Measurements from ENCODE around the gene GLG1. TPM values are rescaled to one million over a fixed set of nuclear protein-coding genes. Genes with fewer than 3 reads are reported as not detected.

The GLG1 gene
- total RNA-seq, 1 experiment from 2014 or later = 237 TPM

GRCh38 chr16:74608381-74608780, 1.5 kb upstream of the GLG1 start:
- ATAC-seq (no peak), DNase-seq (ENCODE audit: low read depth, low spot score) (no peak)
- H3K9me3 ChIP-seq (ENCODE audit: control insufficient read depth in 1 of 2, insufficient read depth in 1 of 2, low read depth in 1 of 2, low read length in 2 of 2) = no peaks in the 10 kb centered on the region
- POLR2A ChIA-PET = no interaction called here
- no peak overlapping the region for H3K4me2 ChIP-seq (ENCODE audit: low read length)
- no peak overlapping the region for H2AFZ ChIP-seq (ENCODE audit: low read depth, low read length, poor library complexity, severe bottlenecking)
- no peaks in the 10 kb centered on the region for H3K9me2 ChIP-seq (ENCODE audit: insufficient read depth)
- H4K20me1 ChIP-seq (ENCODE audit: insufficient read depth) = 0 out of 2 replicates have a peak, but pooled peaks cover 6% of the 10 kb centered on the region
- TF ChIP-seq, protein P1, sequence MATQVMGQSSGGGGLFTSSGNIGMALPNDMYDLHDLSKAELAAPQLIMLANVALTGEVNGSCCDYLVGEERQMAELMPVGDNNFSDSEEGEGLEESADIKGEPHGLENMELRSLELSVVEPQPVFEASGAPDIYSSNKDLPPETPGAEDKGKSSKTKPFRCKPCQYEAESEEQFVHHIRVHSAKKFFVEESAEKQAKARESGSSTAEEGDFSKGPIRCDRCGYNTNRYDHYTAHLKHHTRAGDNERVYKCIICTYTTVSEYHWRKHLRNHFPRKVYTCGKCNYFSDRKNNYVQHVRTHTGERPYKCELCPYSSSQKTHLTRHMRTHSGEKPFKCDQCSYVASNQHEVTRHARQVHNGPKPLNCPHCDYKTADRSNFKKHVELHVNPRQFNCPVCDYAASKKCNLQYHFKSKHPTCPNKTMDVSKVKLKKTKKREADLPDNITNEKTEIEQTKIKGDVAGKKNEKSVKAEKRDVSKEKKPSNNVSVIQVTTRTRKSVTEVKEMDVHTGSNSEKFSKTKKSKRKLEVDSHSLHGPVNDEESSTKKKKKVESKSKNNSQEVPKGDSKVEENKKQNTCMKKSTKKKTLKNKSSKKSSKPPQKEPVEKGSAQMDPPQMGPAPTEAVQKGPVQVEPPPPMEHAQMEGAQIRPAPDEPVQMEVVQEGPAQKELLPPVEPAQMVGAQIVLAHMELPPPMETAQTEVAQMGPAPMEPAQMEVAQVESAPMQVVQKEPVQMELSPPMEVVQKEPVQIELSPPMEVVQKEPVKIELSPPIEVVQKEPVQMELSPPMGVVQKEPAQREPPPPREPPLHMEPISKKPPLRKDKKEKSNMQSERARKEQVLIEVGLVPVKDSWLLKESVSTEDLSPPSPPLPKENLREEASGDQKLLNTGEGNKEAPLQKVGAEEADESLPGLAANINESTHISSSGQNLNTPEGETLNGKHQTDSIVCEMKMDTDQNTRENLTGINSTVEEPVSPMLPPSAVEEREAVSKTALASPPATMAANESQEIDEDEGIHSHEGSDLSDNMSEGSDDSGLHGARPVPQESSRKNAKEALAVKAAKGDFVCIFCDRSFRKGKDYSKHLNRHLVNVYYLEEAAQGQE (IDR thresholded peaks at IDR 0.05; ENCODE audit: low read depth) = no peak
- TF ChIP-seq ELF1 (IDR thresholded peaks at IDR 0.05; ENCODE audit: borderline replicate concordance, low read depth) (no peak), RAD21 (IDR thresholded peaks at IDR 0.05; ENCODE audit: low read depth) (no peak), ATF3 (IDR thresholded peaks at IDR 0.05) (no peak), EZH2phosphoT487 (IDR thresholded peaks at IDR 0.05; ENCODE audit: borderline replicate concordance) (no peak), POLR2A (IDR thresholded peaks at IDR 0.05; ENCODE audit: borderline replicate concordance, extremely low read depth, insufficient read depth, insufficient read length) (no peak), SIN3A (IDR thresholded peaks at IDR 0.05; ENCODE audit: low read depth) (no peak), ZNF274 (IDR thresholded peaks at IDR 0.05; ENCODE audit: low read depth, low read length) (no peak), CEBPB (IDR thresholded peaks at IDR 0.05; ENCODE audit: low read depth) (no peak), SRF (IDR thresholded peaks at IDR 0.05; ENCODE audit: low read depth) (no peak), EGR1 (IDR thresholded peaks at IDR 0.05; ENCODE audit: low read depth) (no peak), FOSL1 (IDR thresholded peaks at IDR 0.05; ENCODE audit: low read depth) (no peak), POLR2AphosphoS5 (IDR thresholded peaks at IDR 0.05; ENCODE audit: low read depth, low read length) (no peak), SP1 (IDR thresholded peaks at IDR 0.05; ENCODE audit: low read depth) (no peak), YY1 (IDR thresholded peaks at IDR 0.05; ENCODE audit: extremely low read depth, insufficient replicate concordance, low read depth, low read length) (no peak), EZH2 (IDR thresholded peaks at IDR 0.05) (no peak)
- TF ChIP-seq, protein P2, sequence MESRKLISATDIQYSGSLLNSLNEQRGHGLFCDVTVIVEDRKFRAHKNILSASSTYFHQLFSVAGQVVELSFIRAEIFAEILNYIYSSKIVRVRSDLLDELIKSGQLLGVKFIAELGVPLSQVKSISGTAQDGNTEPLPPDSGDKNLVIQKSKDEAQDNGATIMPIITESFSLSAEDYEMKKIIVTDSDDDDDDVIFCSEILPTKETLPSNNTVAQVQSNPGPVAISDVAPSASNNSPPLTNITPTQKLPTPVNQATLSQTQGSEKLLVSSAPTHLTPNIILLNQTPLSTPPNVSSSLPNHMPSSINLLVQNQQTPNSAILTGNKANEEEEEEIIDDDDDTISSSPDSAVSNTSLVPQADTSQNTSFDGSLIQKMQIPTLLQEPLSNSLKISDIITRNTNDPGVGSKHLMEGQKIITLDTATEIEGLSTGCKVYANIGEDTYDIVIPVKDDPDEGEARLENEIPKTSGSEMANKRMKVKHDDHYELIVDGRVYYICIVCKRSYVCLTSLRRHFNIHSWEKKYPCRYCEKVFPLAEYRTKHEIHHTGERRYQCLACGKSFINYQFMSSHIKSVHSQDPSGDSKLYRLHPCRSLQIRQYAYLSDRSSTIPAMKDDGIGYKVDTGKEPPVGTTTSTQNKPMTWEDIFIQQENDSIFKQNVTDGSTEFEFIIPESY (IDR thresholded peaks at IDR 0.05; ENCODE audit: extremely low read depth, insufficient replicate concordance, low read length) = no peak
- TF ChIP-seq, protein P3, sequence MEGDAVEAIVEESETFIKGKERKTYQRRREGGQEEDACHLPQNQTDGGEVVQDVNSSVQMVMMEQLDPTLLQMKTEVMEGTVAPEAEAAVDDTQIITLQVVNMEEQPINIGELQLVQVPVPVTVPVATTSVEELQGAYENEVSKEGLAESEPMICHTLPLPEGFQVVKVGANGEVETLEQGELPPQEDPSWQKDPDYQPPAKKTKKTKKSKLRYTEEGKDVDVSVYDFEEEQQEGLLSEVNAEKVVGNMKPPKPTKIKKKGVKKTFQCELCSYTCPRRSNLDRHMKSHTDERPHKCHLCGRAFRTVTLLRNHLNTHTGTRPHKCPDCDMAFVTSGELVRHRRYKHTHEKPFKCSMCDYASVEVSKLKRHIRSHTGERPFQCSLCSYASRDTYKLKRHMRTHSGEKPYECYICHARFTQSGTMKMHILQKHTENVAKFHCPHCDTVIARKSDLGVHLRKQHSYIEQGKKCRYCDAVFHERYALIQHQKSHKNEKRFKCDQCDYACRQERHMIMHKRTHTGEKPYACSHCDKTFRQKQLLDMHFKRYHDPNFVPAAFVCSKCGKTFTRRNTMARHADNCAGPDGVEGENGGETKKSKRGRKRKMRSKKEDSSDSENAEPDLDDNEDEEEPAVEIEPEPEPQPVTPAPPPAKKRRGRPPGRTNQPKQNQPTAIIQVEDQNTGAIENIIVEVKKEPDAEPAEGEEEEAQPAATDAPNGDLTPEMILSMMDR (IDR thresholded peaks at IDR 0.05 in 2 of 3, conservative IDR thresholded peaks at IDR 0.05 in 1 of 3; ENCODE audit: borderline replicate concordance in 1 of 3, insufficient read depth in 1 of 3, low read depth in 2 of 3, low read length in 2 of 3) = no peak
- peaks cover 27 to 41% of the 10 kb centered on the region in 2 experiments for H3K4me1 ChIP-seq (ENCODE audit: control insufficient read depth in 1 of 2, insufficient read depth in 2 of 2, low read length in 2 of 2)
- no peak overlapping the region for H3K4me3 ChIP-seq (replicated peaks in 1 of 2; ENCODE audit: low read depth in 1 of 2, low read length in 2 of 2)
- no peak overlapping the region for H3K9ac ChIP-seq (ENCODE audit: low read length)
- H3K79me2 ChIP-seq (ENCODE audit: insufficient read depth, low read length) = peaks cover 35% of the 10 kb centered on the region
- no peak overlapping the region for H3K27ac ChIP-seq (ENCODE audit: low read depth, low read length)
- no TSS peak for BruUV-seq (replicated peaks)
- no peaks in the 10 kb centered on the region for H3K36me3 ChIP-seq (ENCODE audit: control insufficient read depth in 1 of 2, insufficient read depth in 2 of 2, low read length in 2 of 2)
- CTCF ChIA-PET = no interaction called here
- intact Hi-C loops (cut with micrococcal nuclease) = loop anchor here (10.0 kb wide), 1 partner anchor 124 kb away; no protein-coding TSS in a partner anchor
- H3K27me3 ChIP-seq (ENCODE audit: insufficient read depth, low read length) = no peaks in the 10 kb centered on the region
- RAD21 ChIA-PET (ENCODE audit: low non-redundant PET in 1 of 2, low total read pairs in 2 of 2, uncharacterized antibody in 2 of 2, unreplicated experiment in 2 of 2) = no interaction called here
